Testis (tissue), 3 donors: ENCODE data around the gene RFX2. TPM values are rescaled to one million over a fixed set of nuclear protein-coding genes. Genes with fewer than 3 reads are reported as not detected.

Experiments
- DNase-seq: peaks from one replicate; pipeline ENCODE4 v3.0.0-alpha.2; 2019
- H3K27ac ChIP-seq, 2 donors: fragments of 200-600 bp; sonication (generic); one replicate each; pipeline ENCODE4 v1.5.1; 2019
- H3K27me3 ChIP-seq: fragments of 200-600 bp; sonication (generic); one replicate; pipeline ENCODE4 v1.5.1; 2019
- H3K36me3 ChIP-seq: fragments of 200-600 bp; sonication (generic); one replicate; pipeline ENCODE4 v1.5.1; 2017; ENCODE audit warnings: low read depth; ENCODE audit errors: missing control alignments
- H3K4me1 ChIP-seq: fragments of 200-600 bp; sonication (generic); one replicate; pipeline ENCODE4 v1.5.1; 2019
- H3K4me3 ChIP-seq, 2 donors: fragments of 200-600 bp; sonication (generic); one replicate each; pipeline ENCODE4 v1.5.1; 2017 to 2019
- H3K9me3 ChIP-seq: fragments of 200-600 bp; sonication (generic); one replicate; pipeline ENCODE4 v1.5.1; 2017
- CTCF ChIP-seq, 3 experiments: fragments of 450-650 bp in 2 of 3; fragments of 200-600 bp in 1 of 3; sonication (generic) in 1 of 3; IDR thresholded peaks; one replicate each; pipeline ENCODE4 v1.5.1; 2016 to 2019; ENCODE audit warnings: antibody characterized with exemption in 3 of 3, mild to moderate bottlenecking in 2 of 3, moderate library complexity in 1 of 3
- POLR2A ChIP-seq: fragments of 450-650 bp; IDR thresholded peaks from one replicate; pipeline ENCODE4 v1.6.1; 2017; ENCODE audit warnings: antibody characterized with exemption, mild to moderate bottlenecking, moderate library complexity
- WGBS, 2 donors: methylation state at CpG; one replicate each; pipeline ENCODE4 v1.1.5; 2018; 5-methylcytosine and 5-hydroxymethylcytosine counted together
- intact Hi-C: fragments of 100-400 bp; cut with DNase I; formaldehyde crosslinking; loops from one replicate; pipeline ENCODE4 v1.15.1; 2023; ENCODE audit warnings: low total_unique reads
- polyA plus RNA-seq: library from polyadenylated mRNA; stranded (reverse); fragments of 350-450 nt; fragmentation: Illumina TruSeq; extraction: RNeasy Lipid Tissue Mini Kit (QIAGEN cat#74804); gene quantifications from one replicate; pipeline ENCODE4 v1.2.3, GENCODE V29; 2014; ENCODE audit warnings: low read depth, low replicate concordance; ENCODE audit not compliant: insufficient read depth
- total RNA-seq, 2 donors: library from RNA; depleted of rRNA; stranded (reverse); fragments of >200 nt; gene quantifications; one replicate each; pipeline ENCODE4 v1.2.3, GENCODE V29; 2016

The RFX2 gene
- total and polyA plus RNA-seq, 3 donors from 2014 or later: 92.9 to 197 (median 127) TPM

GRCh38 chr19:5958074-5958850 is 152.0 kb downstream of the RFX2 start:
- Histone ChIP-seq H3K4me1 (peaks cover 25% of the 10 kb centered on the region), H3K27me3 (no peaks in the 10 kb centered on the region), H3K27ac (no peak overlapping the region), H3K9me3 (no peaks in the 10 kb centered on the region), H3K4me3 (no peak overlapping the region), H3K36me3 (no peaks in the 10 kb centered on the region)
- no peak for TF ChIP-seq CTCF (IDR thresholded peaks at IDR 0.05)
- no peak for TF ChIP-seq POLR2A
- WGBS, 2 donors: 84 to 94% methylated on average over 15 to 21 of the region's 21 CpGs
- intact Hi-C loops: no loop called here
- DNase-seq: no peak

GRCh38 chr19:5957170-5957569 is 153.1 kb downstream of the RFX2 start:
- WGBS, 2 donors: 83 to 90% methylated on average over 10 of the region's 10 CpGs
- Histone ChIP-seq H3K4me3 (no peak overlapping the region), H3K36me3 (no peaks in the 10 kb centered on the region), H3K9me3 (no peaks in the 10 kb centered on the region), H3K27ac (no peak overlapping the region), H3K4me1 (peaks cover 27% of the 10 kb centered on the region), H3K27me3 (no peaks in the 10 kb centered on the region)
- intact Hi-C loops: no loop called here
- no peak for TF ChIP-seq CTCF (IDR thresholded peaks at IDR 0.05)
- TF ChIP-seq POLR2A: no peak
- no peak for DNase-seq

GRCh38 chr19:5956728-5957127 is 153.6 kb downstream of the RFX2 start:
- 91 to 93% methylated on average over 6 to 12 of the region's 12 CpGs for WGBS, 2 donors
- H3K9me3 ChIP-seq: no peaks in the 10 kb centered on the region
- no peak overlapping the region for H3K27ac ChIP-seq
- no peaks in the 10 kb centered on the region for H3K36me3 ChIP-seq
- no peak for DNase-seq
- no peak for TF ChIP-seq CTCF (IDR thresholded peaks at IDR 0.05)
- TF ChIP-seq POLR2A: no peak
- no peaks in the 10 kb centered on the region for H3K27me3 ChIP-seq
- no peak overlapping the region for H3K4me3 ChIP-seq
- peaks cover 32% of the 10 kb centered on the region for H3K4me1 ChIP-seq
- intact Hi-C loops: no loop called here

- no peak overlapping the region for H3K4me3 ChIP-seq
- H3K36me3 ChIP-seq: no peaks in the 10 kb centered on the region
- intact Hi-C loops: no loop called here
- no peaks in the 10 kb centered on the region for H3K9me3 ChIP-seq
- no peak for DNase-seq
- H3K27ac ChIP-seq: no peak overlapping the region
- peaks cover 36% of the 10 kb centered on the region for H3K4me1 ChIP-seq
- H3K27me3 ChIP-seq: no peaks in the 10 kb centered on the region
- 56 to 68% methylated on average over 3 of the region's 3 CpGs for WGBS, 2 donors
- no peak for TF ChIP-seq CTCF (IDR thresholded peaks at IDR 0.05)
- TF ChIP-seq POLR2A: no peak
These were observed 154.0 kb downstream of the RFX2 start for GRCh38 chr19:5956323-5956722.

GRCh38 chr19:5955636-5955935 is 154.7 kb downstream of the RFX2 start:
- Histone ChIP-seq H3K4me3 (no peak overlapping the region), H3K4me1 (peaks cover 38% of the 10 kb centered on the region), H3K27me3 (no peaks in the 10 kb centered on the region), H3K9me3 (no peaks in the 10 kb centered on the region), H3K36me3 (no peaks in the 10 kb centered on the region), H3K27ac (no peak overlapping the region)
- TF ChIP-seq POLR2A (no peak), CTCF (IDR thresholded peaks at IDR 0.05) (no peak)
- intact Hi-C loops: no loop called here
- DNase-seq: no peak
- WGBS, 2 donors: 63 to 75% methylated on average over 3 of the region's 3 CpGs
